GM19351 (cell line): Measurements from ENCODE around the gene ZNF585A.

ENCODE experiments used
- ATAC-seq: cut with Tn5 transposase; IDR thresholded peaks from one replicate; pipeline ENCODE4 v1.9.1; 2021; ENCODE audit warnings: mild to moderate bottlenecking, moderate library complexity; ENCODE audit not compliant: unreplicated experiment

ZNF585A gene

GRCh38 chr19:37095859-37096258 is 76.6 kb downstream of the ZNF585A start:
- ATAC-seq, result no peak
